HEK293T (cell line): Measurements from ENCODE around the gene TACO1.

Experiments used
- CTBP1 ChIP-seq: fragments of 450-650 bp; IDR thresholded peaks from 2 replicates; pipeline ENCODE4 v1.6.1; 2016; ENCODE audit warnings: borderline replicate concordance
- ELF4 ChIP-seq: fragments of 450-650 bp; IDR thresholded peaks from 2 replicates; pipeline ENCODE4 v1.6.1; 2017; ENCODE audit warnings: antibody characterized with exemption
- FOXK2 ChIP-seq: fragments of 450-650 bp; IDR thresholded peaks from 2 replicates; pipeline ENCODE4 v1.6.1; 2016; ENCODE audit warnings: mild to moderate bottlenecking
- SUZ12 ChIP-seq: fragments of 450-650 bp; IDR thresholded peaks from 2 replicates; pipeline ENCODE4 v1.6.1; 2016; ENCODE audit warnings: mild to moderate bottlenecking

DNA sequence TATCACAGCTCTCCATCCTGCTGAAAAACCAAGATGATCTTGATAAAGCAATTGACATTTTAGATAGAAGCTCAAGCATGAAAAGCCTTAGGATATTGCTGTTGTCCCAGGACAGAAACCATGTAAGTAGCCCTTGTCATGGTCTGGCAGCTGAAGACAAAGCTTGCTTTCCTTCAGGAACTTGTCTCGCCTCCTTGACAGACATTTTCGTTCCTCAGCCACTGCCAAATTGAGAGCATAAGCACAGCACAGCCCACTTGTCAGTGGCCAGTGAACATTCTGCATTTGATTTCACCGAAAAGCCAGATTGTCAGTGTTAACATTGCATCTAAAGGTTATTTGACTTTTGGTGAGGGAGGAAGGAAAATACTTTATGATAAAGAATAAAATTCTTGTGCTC is 57.1 kb downstream of the TACO1 start:
- TF ChIP-seq ELF4 (no peak), FOXK2 (no peak), CTBP1 (no peak), SUZ12 (no peak)
